HG02623 (cell line): ENCODE data around the gene ANXA8L1.
"Not testable (repeated sequence)": the region's sequence is repeated elsewhere in the genome, so short reads cannot be mapped to it uniquely, and the experiment has no call there.

Experiments used
- ATAC-seq: cut with Tn5 transposase; IDR thresholded peaks from one replicate; pipeline ENCODE4 v1.9.1; 2021; ENCODE audit warnings: moderate library complexity; ENCODE audit not compliant: unreplicated experiment

ANXA8L1 gene

DNA sequence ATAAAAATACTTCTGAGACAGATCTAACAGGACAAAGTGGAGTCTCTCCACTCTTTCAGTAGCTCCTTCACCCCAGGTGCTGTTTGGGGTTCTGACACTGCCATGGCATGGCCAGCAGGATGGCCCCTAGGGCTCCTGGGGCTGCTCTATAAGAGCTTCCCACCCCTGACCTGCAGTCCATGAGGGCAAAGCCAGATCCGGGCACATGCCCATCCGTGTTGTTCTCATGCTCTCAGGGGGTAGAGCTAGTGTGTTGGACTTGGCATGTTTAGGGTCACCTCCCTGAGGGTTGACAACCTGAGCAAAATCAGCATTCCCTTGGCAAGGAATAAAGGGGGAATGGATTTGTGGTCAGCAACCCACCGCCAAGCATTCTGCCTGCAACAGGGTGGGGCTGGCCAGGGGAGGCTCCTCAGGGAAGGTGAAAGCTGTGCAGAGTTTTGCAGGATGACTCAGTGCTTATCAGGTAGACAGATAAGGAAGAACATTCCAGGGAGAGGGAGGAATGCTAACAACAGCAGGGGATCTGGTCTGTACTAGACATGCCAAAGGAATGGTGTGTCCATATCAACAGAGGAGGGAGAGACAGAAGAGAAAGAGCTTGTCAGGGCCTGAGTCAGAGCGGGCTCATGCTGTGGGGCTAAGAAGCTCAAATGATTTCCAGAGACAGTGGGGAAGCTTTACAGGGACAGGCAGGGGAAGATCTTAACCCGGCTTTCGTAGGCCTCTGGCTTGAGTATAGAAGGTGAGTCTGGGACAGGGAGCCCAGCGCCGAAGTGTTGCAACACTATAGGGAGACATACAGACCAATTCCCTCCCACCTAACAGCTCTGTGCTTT is 21.1 kb downstream of the ANXA8L1 start:
- ATAC-seq: not testable (repeated sequence)

DNA sequence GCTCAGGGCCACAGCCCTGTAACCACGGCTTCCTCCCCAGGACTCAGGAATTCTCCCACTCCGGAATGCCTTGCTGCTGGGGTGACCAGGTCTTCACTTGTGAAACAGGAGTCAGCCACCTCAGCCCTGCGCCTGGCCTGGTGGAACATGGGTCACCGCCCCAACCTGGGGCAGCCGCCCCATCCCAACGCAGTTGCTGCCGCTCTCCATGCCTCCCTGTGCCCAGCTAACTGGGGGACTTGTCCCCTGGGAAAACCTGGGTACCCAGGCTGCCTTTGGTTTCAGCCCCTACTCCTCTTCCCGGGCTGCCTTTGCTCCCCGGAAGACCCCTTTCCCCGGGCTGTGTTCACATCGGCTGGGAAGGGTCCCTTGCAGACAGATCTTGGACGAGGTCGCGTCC is 22.2 kb downstream of the ANXA8L1 start:
- ATAC-seq: not testable (repeated sequence)

DNA sequence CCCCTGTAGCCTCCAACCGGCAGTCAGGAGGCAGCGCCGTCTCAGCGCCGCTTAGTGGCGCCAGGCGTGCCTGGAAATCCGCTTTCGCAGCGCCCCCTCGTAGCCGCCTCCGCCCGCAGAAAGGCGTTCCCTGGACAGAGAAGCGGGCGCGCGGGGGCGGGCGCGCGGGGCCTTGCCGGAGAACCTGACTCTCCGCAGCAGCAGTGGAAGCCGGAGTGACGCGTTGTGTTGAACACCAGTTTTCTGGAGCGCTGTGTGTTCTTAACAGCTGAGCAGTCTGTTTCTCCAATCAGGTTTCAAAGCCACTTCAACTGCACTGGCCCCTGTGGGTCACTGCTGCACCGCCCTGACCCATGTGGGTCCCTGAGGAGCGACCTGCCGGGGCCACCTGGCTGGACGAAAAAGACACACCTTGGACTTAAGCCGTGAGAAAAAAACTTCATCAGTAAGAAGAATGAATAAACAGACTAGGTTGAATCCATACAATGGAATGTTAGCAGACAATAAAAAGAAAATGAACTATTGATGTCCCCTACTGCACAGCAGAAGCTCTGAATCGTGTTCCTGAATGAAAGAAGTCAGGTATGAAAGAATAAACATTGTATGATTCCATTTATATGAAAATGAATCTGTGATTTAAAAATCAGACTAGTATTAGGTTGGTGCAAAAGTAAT is 22.8 kb downstream of the ANXA8L1 start:
- ATAC-seq: not testable (repeated sequence)

DNA sequence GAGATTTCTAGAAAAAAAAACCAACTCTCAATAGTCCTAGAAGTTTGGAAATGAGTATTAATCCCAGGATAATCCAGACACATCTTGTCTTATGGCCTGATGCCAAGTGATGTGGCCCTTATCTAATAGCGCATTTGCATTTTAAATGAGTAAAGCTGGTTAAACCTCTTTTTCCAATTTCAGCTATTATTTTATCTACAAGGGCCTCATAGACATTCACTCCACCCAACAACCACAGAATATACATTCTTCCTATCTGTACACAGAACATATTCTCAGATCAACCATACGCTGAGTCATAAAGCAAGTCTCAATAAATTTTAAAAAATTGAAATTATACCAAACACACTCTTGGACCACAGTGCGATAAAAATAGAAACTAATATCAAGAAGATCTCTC is 34.0 kb downstream of the ANXA8L1 start:
- ATAC-seq: not testable (repeated sequence)

DNA sequence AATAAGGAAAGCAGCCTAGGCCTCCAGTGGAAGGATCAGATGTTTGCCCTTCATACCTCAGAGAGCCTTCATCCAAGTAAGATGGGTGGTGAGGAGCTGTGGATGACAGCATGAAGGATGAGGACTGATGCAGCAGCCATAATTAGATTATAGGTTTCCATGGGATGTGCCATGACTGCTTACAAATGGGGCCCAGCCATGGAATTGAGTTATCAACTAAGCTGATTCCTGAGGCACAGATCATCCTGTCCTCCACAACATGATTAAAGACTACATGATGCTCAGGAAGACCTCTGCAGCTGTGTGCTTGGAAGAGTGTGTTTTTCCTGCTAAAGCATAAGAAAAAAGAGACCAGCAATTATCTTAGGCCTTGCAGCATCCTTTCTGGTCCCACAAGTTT is 35.5 kb downstream of the ANXA8L1 start:
- ATAC-seq: not testable (repeated sequence)

DNA sequence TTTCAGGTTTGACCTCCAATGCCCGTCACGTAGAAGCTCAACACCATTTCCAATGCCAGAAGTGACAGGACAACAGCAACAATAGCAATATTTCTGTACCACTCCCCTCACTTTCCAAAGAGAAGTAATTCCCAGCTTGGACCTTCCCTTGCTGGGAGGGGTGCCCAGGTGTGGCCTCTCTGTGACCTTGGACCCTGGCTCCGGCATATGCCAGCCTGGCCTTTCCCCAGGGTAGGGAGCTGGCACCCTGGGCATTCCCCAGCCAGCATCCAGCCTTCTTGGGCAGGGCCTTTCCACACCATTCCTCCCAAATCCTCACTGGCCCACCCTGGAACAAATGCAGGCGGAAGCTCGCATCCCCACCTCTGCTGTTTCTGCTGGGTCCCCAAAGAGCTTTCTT is 37.1 kb downstream of the ANXA8L1 start:
- ATAC-seq: not testable (repeated sequence)

DNA sequence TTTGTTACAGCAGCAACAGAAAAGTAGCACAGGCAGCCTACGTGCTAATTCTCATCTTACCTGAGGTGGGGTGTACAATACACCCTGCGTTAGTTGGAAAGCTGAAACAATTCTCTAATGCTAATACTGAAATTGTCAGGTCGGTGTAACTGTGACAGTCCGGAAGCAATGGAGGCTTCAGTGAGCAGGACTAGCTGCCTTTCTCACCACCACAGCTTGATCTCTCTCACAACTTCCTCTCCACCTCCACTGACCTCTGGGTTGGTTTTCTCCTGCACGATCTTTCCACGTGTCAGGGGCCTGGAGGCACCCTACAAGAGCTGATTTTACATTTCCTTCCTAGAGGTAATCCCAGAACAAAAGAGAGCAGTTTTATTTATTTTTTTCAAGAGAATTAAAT is 39.7 kb downstream of the ANXA8L1 start:
- not testable (repeated sequence) for ATAC-seq

DNA sequence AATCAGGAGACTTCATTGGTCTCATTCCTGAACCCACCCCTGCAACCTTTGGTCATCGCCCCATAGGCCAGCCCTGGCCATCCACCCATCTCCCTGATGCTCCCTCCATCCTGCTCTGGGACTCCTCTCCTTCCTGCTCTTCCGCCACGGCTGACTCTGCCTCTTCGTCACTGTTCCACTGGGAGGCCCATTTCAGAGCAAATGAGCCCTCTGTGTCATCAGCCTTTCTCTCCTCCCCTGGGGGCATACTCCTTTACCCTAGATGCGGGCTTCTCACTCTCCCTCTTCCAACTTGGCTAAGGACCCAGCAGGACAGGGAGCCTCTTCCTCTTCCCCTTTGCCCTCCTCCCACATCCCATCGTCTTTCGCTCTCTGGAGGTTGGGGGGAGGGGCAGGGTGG is 42.7 kb downstream of the ANXA8L1 start:
- not testable (repeated sequence) for ATAC-seq

DNA sequence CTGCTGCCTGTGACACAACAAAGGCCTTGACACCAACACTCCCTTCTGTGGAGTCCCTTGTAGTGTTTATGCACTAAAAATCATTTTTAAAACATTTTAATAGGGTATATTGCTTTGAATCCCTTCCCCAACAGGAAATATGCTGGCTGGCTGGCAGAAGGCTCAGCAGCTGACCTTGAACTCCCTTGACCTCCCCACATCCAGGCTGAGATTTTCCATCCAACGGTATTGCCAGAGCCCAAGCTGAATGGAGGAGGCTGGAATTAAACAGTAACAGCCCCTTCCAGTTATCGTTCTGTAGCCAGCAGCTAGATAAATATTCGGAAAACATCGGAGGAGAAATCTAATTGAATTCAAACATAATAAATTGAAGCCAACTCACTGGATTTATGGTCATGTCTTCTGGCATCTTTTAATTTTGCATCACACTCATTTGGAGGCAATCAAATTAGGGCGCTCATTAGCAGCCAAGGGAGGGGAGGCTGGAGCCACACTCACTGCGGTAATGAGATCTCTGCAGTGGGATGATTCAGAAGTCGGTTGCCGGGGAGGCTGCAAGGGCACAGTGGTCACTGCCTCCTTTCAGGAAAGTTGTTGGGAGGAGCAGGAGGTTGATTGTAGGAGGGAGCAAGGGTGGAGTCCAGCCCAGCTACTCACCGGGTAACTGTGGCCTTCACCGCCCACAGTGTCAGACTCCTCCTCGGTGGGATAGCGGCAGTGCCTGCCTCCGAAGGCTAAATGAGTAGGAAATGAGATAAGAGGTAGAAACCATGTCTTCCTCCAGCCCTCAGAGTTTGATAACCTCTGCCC is 44.2 kb downstream of the ANXA8L1 start:
- not testable (repeated sequence) for ATAC-seq

DNA sequence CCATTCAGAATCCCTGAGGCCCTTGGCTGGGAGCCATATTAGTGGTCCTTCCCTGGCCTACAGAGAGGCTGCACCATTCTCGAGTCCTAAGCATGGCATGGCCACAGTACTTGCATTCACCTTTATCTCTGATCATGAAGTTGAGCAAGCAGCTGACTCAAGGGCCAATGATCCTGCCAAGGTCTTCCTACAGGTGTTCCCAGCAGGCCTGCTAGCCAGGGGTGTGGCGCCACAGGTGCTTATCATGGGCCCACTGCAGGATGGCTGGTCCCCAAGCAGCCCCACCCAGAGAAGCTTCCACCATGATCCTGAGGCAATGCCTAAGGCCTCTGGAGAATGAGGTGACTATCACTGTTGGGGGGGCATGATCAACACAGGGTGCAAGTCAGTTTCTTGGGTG is 48.0 kb downstream of the ANXA8L1 start:
- not testable (repeated sequence) for ATAC-seq

DNA sequence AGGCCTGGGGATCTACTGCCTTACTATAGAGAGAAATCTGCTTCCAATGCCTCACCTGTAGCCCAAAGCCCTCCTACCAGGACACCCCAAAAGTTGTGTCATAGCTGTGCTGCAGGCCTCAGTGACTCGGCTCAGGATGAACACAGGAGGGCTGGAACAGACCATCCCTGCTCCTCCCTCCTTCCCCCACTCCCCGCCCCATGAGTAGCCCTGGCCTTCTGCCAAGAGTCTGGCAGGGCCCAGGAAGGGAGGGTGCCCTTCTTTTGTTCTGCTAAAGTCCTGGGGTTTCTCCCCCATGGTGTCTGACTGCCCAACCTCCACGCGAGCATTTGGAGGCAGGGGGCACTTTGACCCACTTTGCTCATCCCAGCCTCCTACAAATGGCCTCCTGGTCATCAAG is 65.4 kb downstream of the ANXA8L1 start:
- not testable (repeated sequence) for ATAC-seq
